Spleen (tissue), 7 donors: ENCODE data around the gene EDEM1.

Experiments
- CTCF ChIP-seq, 11 experiments: fragments of 200-600 bp in 7 of 11; fragments of 450-650 bp in 4 of 11; sonication (generic) in 4 of 11; IDR thresholded peaks in 8 of 11; conservative IDR thresholded peaks in 3 of 11; 1 replicate in 7 of 11; 2 replicates in 4 of 11; pipeline versions ENCODE4 v1.4.0 to v1.8.0; 2016 to 2021; ENCODE audit warnings: antibody characterized with exemption in 11 of 11, inconsistent platforms in 4 of 11, mild to moderate bottlenecking in 1 of 11
- POLR2A ChIP-seq, 3 donors: fragments of 450-650 bp; IDR thresholded peaks; one replicate each; pipeline ENCODE4 v1.5.1; 2017; ENCODE audit warnings: antibody characterized with exemption in 3 of 3, mild to moderate bottlenecking in 1 of 3
- donor health status: DM: no; HTN: no; CAD: no; lungs with moderate emphysema.
- donor health status: DM: no; HTN: no; CAD: no.
- donor health status: DM: no; HTN: no; CAD: no.

GRCh38 chr3:5219216-5219615 lies 31.7 kb downstream of the EDEM1 start:
- TF ChIP-seq POLR2A (IDR thresholded peaks at IDR 0.05) (no peak), CTCF (IDR thresholded peaks at IDR 0.05 in 8 of 11, conservative IDR thresholded peaks at IDR 0.05 in 3 of 11) (no peak)
